GM20431 (cell line): Measurements from ENCODE around the gene GPR183.

Experiments used
- in situ Hi-C: fragments of 300-500 bp; cut with MseI, MboI; formaldehyde crosslinking; loops from one replicate; pipeline ENCODE4 v1.15.0; 2020; ENCODE audit warnings: low sequenced_read_pairs; ENCODE audit not compliant: unreplicated experiment

GPR183 gene

GRCh38 chr13:99313941-99314340 is 6.7 kb upstream of the GPR183 start:
- in situ Hi-C loops: no loop called here

- in situ Hi-C loops: no loop called here
These were observed 6.3 kb upstream of the GPR183 start for GRCh38 chr13:99313501-99313900.

GRCh38 chr13:99312493-99312883 is 5.3 kb upstream of the GPR183 start:
- in situ Hi-C loops: no loop called here

- in situ Hi-C loops: no loop called here
These were observed 4.7 kb upstream of the GPR183 start for GRCh38 chr13:99311748-99312492.

GRCh38 chr13:99311137-99311536 is 3.9 kb upstream of the GPR183 start:
- in situ Hi-C loops: no loop called here

- in situ Hi-C loops: no loop called here
These were observed 3.3 kb upstream of the GPR183 start for GRCh38 chr13:99310382-99311031.

- in situ Hi-C loops: no loop called here
These were observed 1.4 kb upstream of the GPR183 start for GRCh38 chr13:99308471-99309087.

- in situ Hi-C loops: no loop called here
These were observed 595 bp upstream of the GPR183 start for GRCh38 chr13:99307648-99308339.

GRCh38 chr13:99305566-99305965 is 1.6 kb downstream of the GPR183 start:
- in situ Hi-C loops: no loop called here

GRCh38 chr13:99305158-99305557 is 2.0 kb downstream of the GPR183 start:
- in situ Hi-C loops: no loop called here

- in situ Hi-C loops: no loop called here
These were observed 2.7 kb downstream of the GPR183 start for GRCh38 chr13:99304541-99304940.

GRCh38 chr13:99303863-99304521 is 3.2 kb downstream of the GPR183 start:
- in situ Hi-C loops: no loop called here

GRCh38 chr13:99302637-99303505 is 4.3 kb downstream of the GPR183 start:
- in situ Hi-C loops: no loop called here

GRCh38 chr13:99301913-99302636 is 5.1 kb downstream of the GPR183 start:
- in situ Hi-C loops: no loop called here

GRCh38 chr13:99301056-99301838 is 6.0 kb downstream of the GPR183 start:
- in situ Hi-C loops: no loop called here

GRCh38 chr13:99299920-99300341 is 7.3 kb downstream of the GPR183 start:
- in situ Hi-C loops: no loop called here

GRCh38 chr13:99299256-99299919 is 7.8 kb downstream of the GPR183 start:
- in situ Hi-C loops: no loop called here
